Parathyroid adenoma (tissue), 2 donors: ENCODE measurements around the gene UCN2.

Experiments
- H2AFZ ChIP-seq: fragments of 300-600 bp; sonication (generic); one replicate; pipeline ENCODE4 v1.7.0; 2017; ENCODE audit warnings: antibody characterized with exemption, mild to moderate bottlenecking
- H3K27ac ChIP-seq: fragments of 300-600 bp; sonication (generic); one replicate; pipeline ENCODE4 v1.7.0; 2017
- H3K27me3 ChIP-seq: fragments of 300-600 bp; sonication (generic); one replicate; pipeline ENCODE4 v1.7.0; 2017; ENCODE audit warnings: low read length; ENCODE audit not compliant: control insufficient read depth, insufficient read depth
- H3K36me3 ChIP-seq: fragments of 300-600 bp; sonication (generic); one replicate; pipeline ENCODE4 v1.7.0; 2017; ENCODE audit warnings: low read length; ENCODE audit not compliant: control insufficient read depth, insufficient read depth
- H3K4me1 ChIP-seq: fragments of 300-600 bp; sonication (generic); one replicate; pipeline ENCODE4 v1.7.0; 2017; ENCODE audit warnings: control low read depth
- H3K4me2 ChIP-seq: fragments of 300-600 bp; sonication (generic); one replicate; pipeline ENCODE4 v1.7.0; 2017; ENCODE audit warnings: low read length
- H3K4me3 ChIP-seq: fragments of 300-600 bp; sonication (generic); one replicate; pipeline ENCODE4 v1.7.0; 2017; ENCODE audit warnings: low read depth, low read length
- H3K79me2 ChIP-seq: fragments of 300-600 bp; sonication (generic); one replicate; pipeline ENCODE4 v1.7.0; 2017; ENCODE audit warnings: control low read depth
- H3K9ac ChIP-seq: fragments of 300-600 bp; sonication (generic); one replicate; pipeline ENCODE4 v1.7.0; 2017; ENCODE audit warnings: mild to moderate bottlenecking
- H3K9me3 ChIP-seq: fragments of 300-600 bp; sonication (generic); one replicate; pipeline ENCODE4 v1.7.0; 2017; ENCODE audit warnings: low read length; ENCODE audit not compliant: control insufficient read depth
- CTCF ChIP-seq: fragments of 300-600 bp; sonication (generic); IDR thresholded peaks from one replicate; pipeline ENCODE4 v1.7.0; 2017; ENCODE audit warnings: antibody characterized with exemption, mild to moderate bottlenecking
- donor health status: primary hyperparathyroidism.

UCN2 gene, protein sequence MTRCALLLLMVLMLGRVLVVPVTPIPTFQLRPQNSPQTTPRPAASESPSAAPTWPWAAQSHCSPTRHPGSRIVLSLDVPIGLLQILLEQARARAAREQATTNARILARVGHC

GRCh38 chr3:48563382-48563918 lies at the start of gene UCN2:
Gene UCN2 (minus strand): TSS chr3:48563781. CDS start chr3:48563124, 657 bp downstream.
- no peak within 1 kb of the TSS for H3K27ac ChIP-seq

GRCh38 chr3:48612309-48612708 lies 48.7 kb upstream of the UCN2 start:
- Histone ChIP-seq H3K36me3 (no peaks in the 10 kb centered on the region), H3K27me3 (no peaks in the 10 kb centered on the region)
- no peak for TF ChIP-seq CTCF

More at GRCh38 chr3:48563382-48563918, at the start of gene UCN2:
- Histone ChIP-seq H3K4me3 (no peak within 1 kb of the TSS), H3K9ac (no peak within 1 kb of the TSS), H3K79me2 (no peaks in the 10 kb centered on the region), H3K4me1 (peaks cover 14% of the 10 kb centered on the region), H3K9me3 (no peaks in the 10 kb centered on the region), H3K4me2 (no peak within 1 kb of the TSS), H3K36me3 (no peaks in the 10 kb centered on the region), H2AFZ (no peak within 1 kb of the TSS), H3K27me3 (no peaks in the 10 kb centered on the region)
- no peak for TF ChIP-seq CTCF

DNA sequence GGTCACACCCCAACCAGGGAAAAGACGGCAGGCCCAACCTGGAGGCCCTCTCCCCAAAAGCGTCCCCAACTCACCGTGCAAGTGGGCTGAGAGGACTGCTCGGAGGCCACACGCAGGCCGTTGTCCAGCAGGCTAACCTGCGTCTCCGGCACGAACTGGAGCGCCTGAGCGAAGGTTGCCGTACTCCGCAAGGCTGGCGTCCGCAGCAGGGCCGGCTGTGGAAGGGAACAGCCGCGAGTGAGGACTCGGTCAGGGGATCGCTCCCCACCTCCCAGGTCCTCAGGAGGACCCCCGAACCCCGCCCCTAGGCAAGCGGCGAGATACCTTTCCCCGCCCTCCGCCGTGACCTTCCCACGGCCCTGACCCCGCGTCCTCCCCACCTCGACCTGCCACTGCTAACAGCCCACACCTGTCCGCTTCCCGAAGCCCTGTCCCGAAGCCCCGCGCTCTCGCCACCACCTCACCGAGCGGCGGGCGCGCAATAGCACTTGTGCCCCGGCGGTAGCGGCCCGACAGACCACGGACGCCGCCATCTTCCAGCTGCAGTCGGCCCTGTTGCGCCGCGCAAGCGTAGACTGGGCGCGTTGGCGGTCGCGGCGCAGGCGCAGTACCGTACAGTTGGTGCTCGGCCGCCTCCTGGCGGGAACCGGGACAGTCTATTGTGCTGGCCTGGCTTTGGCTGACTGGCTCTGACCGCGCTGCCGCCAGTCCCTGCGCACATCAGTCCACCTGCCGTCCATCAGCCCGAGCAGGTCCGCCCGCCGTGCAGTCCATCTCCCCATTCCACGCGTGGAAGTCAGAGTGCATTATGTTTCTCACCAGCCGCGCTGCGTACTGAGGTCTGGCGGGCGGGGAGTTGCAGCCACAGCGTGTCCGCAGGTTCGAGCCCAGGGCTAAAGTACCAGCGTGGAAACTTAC lies 45.8 kb upstream of the UCN2 start, which contains the start of gene UQCRC1:
TSS of gene UQCRC1 (minus strand) at position 559 of the 918 bp plus-strand sequence. CDS start at position 533, 26 bp downstream.
- TF ChIP-seq CTCF, result peak; percentile 83

More at GRCh38 chr3:48612309-48612708, 48.7 kb upstream of the UCN2 start:
- Histone ChIP-seq H3K4me2 (no peak overlapping the region), H3K79me2 (peaks cover 8% of the 10 kb centered on the region), H3K4me1 (peaks cover 6% of the 10 kb centered on the region), H3K9ac (no peak overlapping the region), H3K9me3 (no peaks in the 10 kb centered on the region), H2AFZ (no peak overlapping the region), H3K4me3 (no peak overlapping the region), H3K27ac (no peak overlapping the region)

DNA sequence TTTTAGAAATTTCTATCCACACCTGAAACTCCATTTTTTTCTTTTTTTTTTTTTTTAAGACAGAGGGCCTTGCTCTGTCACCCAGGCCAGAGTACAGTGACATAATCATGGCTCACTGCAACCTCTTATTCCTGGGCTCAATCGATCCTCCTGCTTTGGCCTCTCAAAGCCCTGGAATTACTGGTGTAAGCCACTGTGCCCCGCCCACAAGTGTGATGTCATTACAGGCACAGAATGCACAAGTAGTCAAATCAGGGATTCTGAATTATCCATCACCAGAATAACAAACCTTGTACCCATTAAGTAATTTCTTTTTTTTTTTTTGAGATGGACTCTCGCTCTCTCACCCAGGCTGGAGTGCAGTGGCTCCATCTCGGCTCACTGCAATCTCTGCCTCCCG lies 43.9 kb upstream of the UCN2 start:
- TF ChIP-seq CTCF, result no peak
- H3K36me3 ChIP-seq, result no peaks in the 10 kb centered on the region
- H3K27ac ChIP-seq, result no peak overlapping the region
- H3K9me3 ChIP-seq, result no peaks in the 10 kb centered on the region
- no peak overlapping the region for H3K9ac ChIP-seq
- no peak overlapping the region for H2AFZ ChIP-seq
- H3K27me3 ChIP-seq, result no peaks in the 10 kb centered on the region
- no peak overlapping the region for H3K4me2 ChIP-seq
- H3K4me1 ChIP-seq, result peaks cover 6% of the 10 kb centered on the region
- peaks cover 8% of the 10 kb centered on the region for H3K79me2 ChIP-seq
- H3K4me3 ChIP-seq, result no peak overlapping the region

More for the DNA sequence above, 45.8 kb upstream of the UCN2 start, which contains the start of gene UQCRC1:
- H3K27me3 ChIP-seq, result no peaks in the 10 kb centered on the region
- H3K4me1 ChIP-seq, result peaks cover 6% of the 10 kb centered on the region
- peaks cover 8% of the 10 kb centered on the region for H3K79me2 ChIP-seq
- H3K4me2 ChIP-seq, result peak within 1 kb of the TSS; percentile 92
- H3K9me3 ChIP-seq, result no peaks in the 10 kb centered on the region
- peak within 1 kb of the TSS; percentile 68 for H3K9ac ChIP-seq
- peak within 1 kb of the TSS; percentile 97 for H3K4me3 ChIP-seq
- H3K36me3 ChIP-seq, result no peaks in the 10 kb centered on the region
- H3K27ac ChIP-seq, result peak within 1 kb of the TSS; percentile 82
- peak within 1 kb of the TSS; percentile 99 for H2AFZ ChIP-seq
